NCI-H146 treated with DMSO at 0.1 percent for 48 hours (cell line): ENCODE data around the gene RAB3A.

Experiments
- DNase-seq: peaks from one replicate; lab custom pipeline; 2025; ENCODE audit not compliant: unreplicated experiment; lab: John Stamatoyannopoulos, UW

The RAB3A gene

GRCh38 chr19:18202397-18202777 is 1.5 kb downstream of the RAB3A start:
- no peak for DNase-seq

- no peak for DNase-seq
These were observed 5.5 kb downstream of the RAB3A start for GRCh38 chr19:18198374-18198773.

GRCh38 chr19:18197941-18198340 is 5.9 kb downstream of the RAB3A start:
- DNase-seq: no peak

GRCh38 chr19:18197306-18197705 is 6.5 kb downstream of the RAB3A start:
- DNase-seq: no peak

GRCh38 chr19:18196511-18196845 is 7.4 kb downstream of the RAB3A start:
- no peak for DNase-seq

GRCh38 chr19:18194554-18195238 is 9.1 kb downstream of the RAB3A start:
- DNase-seq: no peak

GRCh38 chr19:18194181-18194530 is 9.7 kb downstream of the RAB3A start:
- DNase-seq: no peak

- DNase-seq: no peak
These were observed 10.3 kb downstream of the RAB3A start for GRCh38 chr19:18193388-18194180.

- DNase-seq: peak; percentile 99
These were observed 11.0 kb downstream of the RAB3A start, which contains the start of gene MPV17L2 for GRCh38 chr19:18192673-18193387. MPV17L2 (plus strand) TSS chr19:18193218; CDS start chr19:18193282, 64 bp downstream.

- DNase-seq: no peak
These were observed 12.2 kb downstream of the RAB3A start for GRCh38 chr19:18191640-18192062.

- DNase-seq: no peak
These were observed 13.6 kb downstream of the RAB3A start for GRCh38 chr19:18190278-18190677.

- DNase-seq: no peak
These were observed 18.3 kb downstream of the RAB3A start for GRCh38 chr19:18185538-18185937.

GRCh38 chr19:18183529-18183928 is 20.3 kb downstream of the RAB3A start:
- DNase-seq: no peak

GRCh38 chr19:18179957-18180356 is 23.9 kb downstream of the RAB3A start:
- no peak for DNase-seq

GRCh38 chr19:18176367-18177310 is 27.2 kb downstream of the RAB3A start:
- DNase-seq: no peak

- DNase-seq: no peak
These were observed 28.9 kb downstream of the RAB3A start for GRCh38 chr19:18174983-18175382.

GRCh38 chr19:18173572-18174288 is 30.1 kb downstream of the RAB3A start, which contains the start of gene IFI30:
IFI30 (plus strand) TSS chr19:18173813; CDS start chr19:18173842, 29 bp downstream.
- peak; percentile 68 for DNase-seq

- no peak for DNase-seq
These were observed 30.7 kb downstream of the RAB3A start for GRCh38 chr19:18173054-18173571.

- no peak for DNase-seq
These were observed 31.4 kb downstream of the RAB3A start for GRCh38 chr19:18172331-18173053.
